Caki2 (cell line): Measurements from ENCODE around the gene CNKSR3. TPM values are rescaled to one million over a fixed set of nuclear protein-coding genes. Genes with fewer than 3 reads are reported as not detected.

ENCODE experiments used
- DNase-seq: peaks from one replicate; pipeline ENCODE4 v3.0.0-alpha.2; 2015; ENCODE audit warnings: low read depth
- in situ Hi-C: cut with HindIII; loops from 2 replicates; pipeline ENCODE4 v1.10.0; 2016; ENCODE audit warnings: low sequenced_read_pairs, low pct_unique_long_range_greater_than_20kb, mixed read lengths
- total RNA-seq: library from RNA; depleted of rRNA; stranded (reverse); fragments of >200 nt; shearing (Covaris generic); gene quantifications from 2 replicates; pipeline ENCODE4 v1.2.3, GENCODE V29; 2014; ENCODE audit warnings: low replicate concordance

CNKSR3 gene
- total RNA-seq, 1 experiment from 2014 or later, result 23.0 TPM

GRCh38 chr6:154488802-154489437, 21.6 kb downstream of the CNKSR3 start:
- in situ Hi-C loops, result no loop called here
- DNase-seq, result peak; percentile 40

DNA sequence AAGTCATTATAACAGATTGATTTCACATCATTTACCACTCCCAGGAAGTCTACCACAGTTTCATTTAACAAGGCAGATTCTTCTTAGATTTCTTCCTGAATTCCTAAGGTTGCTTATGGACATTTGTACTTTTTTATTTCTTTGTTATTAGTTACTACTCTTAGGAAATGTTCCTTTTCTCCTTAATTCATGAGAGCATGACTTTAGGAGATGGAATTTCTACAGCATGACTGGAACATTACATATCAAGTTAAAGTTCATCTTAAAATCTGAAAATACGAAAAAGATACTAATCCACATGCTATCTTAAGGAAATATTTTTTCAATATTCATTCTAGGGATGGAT, 22.3 kb downstream of the CNKSR3 start:
- in situ Hi-C loops, result no loop called here
- DNase-seq, result no peak

- in situ Hi-C loops, result no loop called here
- no peak for DNase-seq
Measured at GRCh38 chr6:154487367-154488247, 22.9 kb downstream of the CNKSR3 start.

DNA sequence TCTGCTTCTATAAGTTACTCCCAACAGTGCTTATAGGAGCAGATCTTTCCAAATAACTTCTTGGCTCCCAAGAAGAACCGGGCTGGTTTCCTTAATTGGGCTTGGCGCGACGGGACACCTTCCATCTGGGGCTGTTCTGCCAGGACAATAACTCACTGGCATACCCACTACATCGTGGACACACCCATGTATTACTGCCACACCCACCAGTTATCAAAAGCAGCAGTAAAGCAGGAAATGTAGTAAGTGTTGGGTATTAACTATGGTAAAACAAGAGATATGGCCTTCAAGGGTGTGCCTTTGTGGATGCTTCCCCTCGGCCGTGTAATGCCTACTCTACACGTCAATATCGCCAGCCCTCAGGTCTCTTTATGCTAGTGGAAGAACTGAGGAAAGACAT, 24.7 kb downstream of the CNKSR3 start:
- in situ Hi-C loops, result no loop called here
- no peak for DNase-seq

GRCh38 chr6:154484942-154485341, 25.5 kb downstream of the CNKSR3 start:
- no peak for DNase-seq
- in situ Hi-C loops, result no loop called here

GRCh38 chr6:154482858-154483257, 27.6 kb downstream of the CNKSR3 start:
- no peak for DNase-seq
- in situ Hi-C loops, result no loop called here

GRCh38 chr6:154481521-154482013, 28.9 kb downstream of the CNKSR3 start:
- DNase-seq, result no peak
- in situ Hi-C loops, result no loop called here

DNA sequence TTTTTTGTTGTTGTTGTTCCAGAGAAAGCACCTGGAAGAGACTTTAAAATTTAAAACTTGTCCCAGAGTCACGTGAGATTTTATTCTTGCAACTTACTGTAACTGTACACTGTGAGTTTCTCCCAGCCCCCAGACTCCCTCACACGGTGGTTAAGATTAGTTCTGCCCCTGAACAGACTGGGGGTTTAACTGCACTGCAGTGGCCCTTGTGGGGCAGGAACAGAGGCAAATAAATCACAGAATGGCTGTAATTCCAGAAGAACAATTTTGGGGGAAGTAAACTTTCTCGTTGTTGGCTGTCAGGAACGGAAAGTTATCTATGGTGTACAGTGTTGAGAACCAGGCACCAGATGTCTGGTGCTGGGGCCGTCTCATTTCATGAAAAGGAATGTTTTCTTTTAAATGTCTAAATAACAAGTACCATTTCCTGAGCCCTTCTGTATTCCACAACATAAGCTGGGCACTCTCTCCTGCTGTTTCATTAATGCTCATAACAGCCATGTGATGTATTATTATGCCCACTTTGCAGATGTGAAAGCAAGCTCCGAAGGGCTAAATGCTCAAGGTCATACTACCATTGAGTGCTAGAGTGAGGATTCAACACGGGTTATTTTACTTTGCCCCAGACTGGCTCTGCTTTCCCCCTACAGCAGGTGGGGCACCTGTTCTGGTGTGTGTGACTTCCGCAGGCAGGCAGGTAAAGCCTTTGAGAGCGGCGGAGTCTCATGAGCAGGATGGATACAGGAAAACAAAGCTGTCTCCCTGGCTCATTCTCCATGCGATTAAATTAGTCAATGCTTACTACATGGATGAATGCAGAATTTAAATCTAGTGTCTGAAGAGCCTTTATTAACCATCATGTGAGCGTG, 30.5 kb downstream of the CNKSR3 start:
- in situ Hi-C loops, result no loop called here
- DNase-seq, result no peak

DNA sequence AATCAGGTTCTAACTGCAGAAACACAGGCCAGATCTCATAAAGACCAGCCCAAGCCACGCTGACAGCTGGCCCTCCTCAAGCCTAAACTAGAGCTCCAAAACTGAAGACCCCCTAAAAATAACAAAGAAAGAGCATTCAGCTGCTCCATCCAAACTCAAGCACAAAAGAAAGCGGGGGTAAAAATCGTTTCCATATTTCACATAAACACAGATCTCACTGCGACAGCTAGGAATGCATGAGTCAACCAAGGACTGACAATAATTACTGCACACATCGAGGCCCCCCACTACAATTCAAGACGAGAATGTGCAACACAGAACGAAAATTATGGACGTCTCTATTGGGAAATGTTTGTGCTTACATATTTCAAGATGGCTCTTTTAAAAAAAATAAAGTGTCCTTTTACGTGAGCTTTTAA, 31.1 kb downstream of the CNKSR3 start:
- in situ Hi-C loops, result no loop called here
- DNase-seq, result no peak

DNA sequence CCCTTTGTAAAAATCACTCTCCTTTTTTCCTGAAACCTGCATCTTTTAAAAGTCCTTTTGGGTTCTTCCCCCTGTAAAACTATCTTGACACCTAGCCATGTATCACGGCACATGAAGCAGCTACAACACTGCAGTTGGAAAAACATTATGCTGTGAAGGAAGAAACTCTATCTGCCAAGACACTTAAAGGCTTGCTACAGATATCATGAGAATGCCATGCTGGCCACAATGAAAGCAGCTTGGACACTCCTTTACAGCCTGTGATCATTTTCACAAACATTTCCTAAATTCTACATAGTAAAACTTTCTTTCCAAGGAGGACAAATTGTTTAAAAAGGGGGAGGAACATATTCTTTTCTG, 31.8 kb downstream of the CNKSR3 start:
- in situ Hi-C loops, result no loop called here
- DNase-seq, result no peak

GRCh38 chr6:154478021-154478700, 32.3 kb downstream of the CNKSR3 start:
- peak; percentile 82 for DNase-seq
- in situ Hi-C loops, result no loop called here

DNA sequence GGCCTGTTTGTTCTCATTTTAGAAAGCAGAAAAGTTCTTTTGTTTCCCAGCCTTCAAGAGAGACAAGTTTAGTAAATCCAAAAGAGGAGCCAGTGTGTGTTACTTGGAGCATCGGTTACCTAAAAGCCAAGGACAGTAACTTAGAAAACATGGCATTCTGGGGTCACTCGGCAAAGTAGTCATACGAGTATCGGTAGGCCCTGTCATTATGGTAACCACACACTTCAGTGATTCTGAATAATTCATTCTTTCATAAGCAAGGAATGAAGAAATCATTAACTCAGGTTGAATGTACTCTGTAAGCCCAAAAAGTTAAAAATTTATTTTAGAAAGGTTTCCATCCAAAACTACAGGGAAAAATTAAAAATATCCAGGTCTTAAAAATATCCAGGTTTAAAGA, 34.0 kb downstream of the CNKSR3 start:
- DNase-seq, result peak; percentile 70
- in situ Hi-C loops, result no loop called here

DNA sequence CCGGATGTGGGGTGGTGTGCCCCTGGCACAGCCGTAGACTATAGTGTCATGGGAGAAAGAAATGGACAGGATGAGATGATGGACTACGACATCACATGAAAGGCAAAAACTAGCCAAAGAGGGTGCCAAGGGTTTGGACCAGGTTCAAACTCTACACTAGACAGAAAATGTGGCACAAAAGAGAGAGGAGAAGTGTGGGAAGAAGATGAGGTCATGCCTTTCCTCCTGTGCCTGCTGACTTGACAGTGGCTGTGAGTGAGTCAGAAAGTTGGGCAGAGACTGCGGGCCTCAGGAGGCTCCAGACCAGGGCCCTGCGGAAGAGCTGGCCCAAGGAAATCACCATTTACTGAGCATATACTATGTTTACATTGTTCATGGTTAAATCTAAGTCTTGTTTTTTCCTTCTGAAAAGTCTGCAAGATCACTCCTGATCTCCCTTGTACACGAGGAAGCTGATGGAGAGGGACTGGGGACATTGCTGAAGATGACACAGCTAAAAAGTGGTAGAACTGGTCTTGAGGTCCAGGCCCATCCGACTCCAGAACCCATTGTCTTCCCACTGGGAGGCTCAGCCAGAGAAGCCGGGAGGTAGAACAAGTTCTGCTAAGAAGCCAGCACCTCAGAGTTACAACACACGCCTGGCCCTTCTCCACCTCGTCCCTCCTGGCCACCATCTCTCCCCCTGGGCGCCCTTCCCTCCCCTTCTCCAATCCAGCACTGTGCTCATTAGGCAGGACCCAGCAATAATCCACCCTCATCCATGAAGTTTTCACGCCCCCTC, 35.6 kb downstream of the CNKSR3 start:
- in situ Hi-C loops, result no loop called here
- peak; percentile 70 for DNase-seq

DNA sequence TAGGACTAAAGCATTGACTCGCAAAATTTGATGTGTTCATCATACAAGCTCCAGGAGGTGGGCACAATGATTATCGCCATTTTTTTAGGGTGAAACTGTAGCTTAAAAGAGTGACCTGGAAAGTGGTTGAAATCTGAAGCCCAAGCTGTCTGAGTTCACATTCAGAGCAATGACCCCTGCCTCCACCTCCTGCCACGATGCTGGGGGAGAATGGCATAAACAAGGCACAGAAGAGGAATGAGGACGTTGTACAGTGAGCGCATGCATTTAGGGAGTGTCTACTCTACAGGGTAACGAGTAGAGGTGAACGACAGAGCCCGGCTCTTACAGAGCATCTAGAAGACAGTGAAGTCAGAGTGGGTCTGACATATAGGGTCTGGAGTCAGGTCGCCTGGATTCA, 37.2 kb downstream of the CNKSR3 start:
- in situ Hi-C loops, result no loop called here
- no peak for DNase-seq

GRCh38 chr6:154471609-154472362, 38.7 kb downstream of the CNKSR3 start:
- DNase-seq, result no peak
- in situ Hi-C loops, result no loop called here

- in situ Hi-C loops, result no loop called here
- DNase-seq, result no peak
Measured at GRCh38 chr6:154469306-154469935, 41.1 kb downstream of the CNKSR3 start.

- in situ Hi-C loops, result no loop called here
- DNase-seq, result no peak
Measured at GRCh38 chr6:154468760-154469159, 41.7 kb downstream of the CNKSR3 start.
